SK-N-SH treated with all-trans-retinoic acid at 6 μM for 48 hours (cell line): ENCODE measurements around the gene ZFYVE28.

ENCODE experiments used
- ATAC-seq: fragments of 200-7000 bp; cut with Tn5 transposase; 3 replicates; pipeline ENCODE4 v1.9.1; 2020; ENCODE audit warnings: mild to moderate bottlenecking, moderate library complexity
- BACH2 ChIP-seq: fragments of 250-450 bp; sonication (Bioruptor Pico); IDR thresholded peaks from 2 replicates; pipeline ENCODE4 v1.9.0; 2021; ENCODE audit warnings: mild to moderate bottlenecking, borderline replicate concordance
- CSDC2 ChIP-seq: fragments of 250-450 bp; sonication (Bioruptor Pico); IDR thresholded peaks from 2 replicates; pipeline ENCODE4 v1.5.0; 2020; ENCODE audit warnings: mild to moderate bottlenecking, moderate library complexity
- CSRNP3 ChIP-seq: fragments of 250-450 bp; sonication (Bioruptor Pico); IDR thresholded peaks from 2 replicates; pipeline ENCODE4 v1.5.1; 2021; ENCODE audit warnings: mild to moderate bottlenecking, moderate library complexity
- ESRRG ChIP-seq: fragments of 250-450 bp; sonication (Bioruptor Pico); IDR thresholded peaks from 2 replicates; pipeline ENCODE4 v1.6.1; 2021; ENCODE audit warnings: mild to moderate bottlenecking
- GLIS3 ChIP-seq: fragments of 250-450 bp; sonication (Bioruptor Pico); IDR thresholded peaks from 2 replicates; pipeline ENCODE4 v1.5.0; 2020; ENCODE audit warnings: mild to moderate bottlenecking, moderate library complexity
- ISL1 ChIP-seq: fragments of 250-450 bp; sonication (Bioruptor Pico); IDR thresholded peaks from 2 replicates; pipeline ENCODE4 v2.1.2; 2022; ENCODE audit warnings: mild to moderate bottlenecking, moderate library complexity
- OSR1 ChIP-seq: fragments of 250-450 bp; sonication (Bioruptor Pico); IDR thresholded peaks from 2 replicates; pipeline ENCODE4 v1.8.0; 2022; ENCODE audit warnings: moderate library complexity, mild to moderate bottlenecking, inconsistent platforms
- PATZ1 ChIP-seq: fragments of 250-450 bp; sonication (Bioruptor Pico); IDR thresholded peaks from 2 replicates; pipeline ENCODE4 v1.8.0; 2020; ENCODE audit warnings: mild to moderate bottlenecking, moderate library complexity, borderline replicate concordance
- POU6F1 ChIP-seq: fragments of 250-450 bp; sonication (Bioruptor Pico); IDR thresholded peaks from 2 replicates; pipeline ENCODE4 v1.8.0; 2021; ENCODE audit warnings: low read depth, mild to moderate bottlenecking, moderate library complexity, borderline replicate concordance
- RARB ChIP-seq: fragments of 250-450 bp; sonication (Bioruptor Pico); IDR thresholded peaks from 2 replicates; pipeline ENCODE4 v1.8.0; 2021; ENCODE audit warnings: mild to moderate bottlenecking, moderate library complexity
- SNAI2 ChIP-seq: fragments of 250-450 bp; sonication (Bioruptor Pico); IDR thresholded peaks from 2 replicates; pipeline ENCODE4 v1.5.0; 2020; ENCODE audit warnings: mild to moderate bottlenecking, moderate library complexity
- TCF4 ChIP-seq: fragments of 250-450 bp; sonication (Bioruptor Pico); IDR thresholded peaks from 2 replicates; pipeline ENCODE4 v1.8.0; 2021; ENCODE audit warnings: mild to moderate bottlenecking, moderate library complexity, borderline replicate concordance
- TOX ChIP-seq: fragments of 250-450 bp; sonication (Bioruptor Pico); IDR thresholded peaks from 2 replicates; pipeline ENCODE4 v1.8.0; 2021; ENCODE audit warnings: mild to moderate bottlenecking, moderate library complexity, borderline replicate concordance
- TSHZ2 ChIP-seq: fragments of 250-450 bp; sonication (Bioruptor Pico); IDR thresholded peaks from 2 replicates; pipeline ENCODE4 v1.5.0; 2020; ENCODE audit warnings: mild to moderate bottlenecking, moderate library complexity
- ZC3H10 ChIP-seq: fragments of 250-450 bp; sonication (Bioruptor Pico); IDR thresholded peaks from 2 replicates; pipeline ENCODE4 v1.5.1; 2021; ENCODE audit warnings: mild to moderate bottlenecking, moderate library complexity
- ZFP3 ChIP-seq: fragments of 250-450 bp; sonication (Bioruptor Pico); IDR thresholded peaks from 2 replicates; pipeline ENCODE4 v1.5.0; 2020; ENCODE audit warnings: mild to moderate bottlenecking, moderate library complexity
- ZFP30 ChIP-seq: fragments of 450-650 bp; formaldehyde crosslinking; IDR thresholded peaks from 2 replicates; pipeline ENCODE4 v1.5.0; 2022; ENCODE audit warnings: mild to moderate bottlenecking, moderate library complexity
- ZNF565 ChIP-seq: fragments of 450-650 bp; formaldehyde crosslinking; conservative IDR thresholded peaks from 2 replicates; pipeline ENCODE4 v1.5.0; 2020; ENCODE audit warnings: low read depth, mild to moderate bottlenecking, moderate library complexity
- ZNF70 ChIP-seq: fragments of 450-650 bp; formaldehyde crosslinking; IDR thresholded peaks from 2 replicates; pipeline ENCODE4 v1.5.0; 2020; ENCODE audit warnings: mild to moderate bottlenecking, moderate library complexity
- ZNF8 ChIP-seq: fragments of 450-650 bp; formaldehyde crosslinking; IDR thresholded peaks from 2 replicates; pipeline ENCODE4 v1.5.0; 2020; ENCODE audit warnings: mild to moderate bottlenecking, moderate library complexity

The ZFYVE28 gene

GRCh38 chr4:2267320-2267811 is 151.1 kb downstream of the ZFYVE28 start (continued):
- TF ChIP-seq ZFP30 (CRISPR knock-in tag) = no peak
- TF ChIP-seq CSDC2 (CRISPR knock-in tag) = no peak
- TF ChIP-seq ISL1 = no peak
- TF ChIP-seq, all 23 proteins: peak for 0

- ATAC-seq = no peak
Measured at GRCh38 chr4:2266821-2267220, 151.6 kb downstream of the ZFYVE28 start.

GRCh38 chr4:2266181-2266580 is 152.3 kb downstream of the ZFYVE28 start:
- TF ChIP-seq GLIS3 (CRISPR knock-in tag) (no peak), ZC3H10 (CRISPR knock-in tag) (no peak), ZFP30 (CRISPR knock-in tag) (no peak), TOX (CRISPR knock-in tag) (no peak), BACH2 (CRISPR knock-in tag) (no peak), SNAI2 (CRISPR knock-in tag) (no peak), OSR1 (CRISPR knock-in tag) (no peak), RARB (CRISPR knock-in tag) (no peak), TSHZ2 (CRISPR knock-in tag) (no peak), TCF4 (CRISPR knock-in tag) (no peak), CSRNP3 (CRISPR knock-in tag) (no peak), CSDC2 (CRISPR knock-in tag) (no peak), ZNF70 (CRISPR knock-in tag) (no peak)
- peak; percentile 5; the same call in 1 of the 3 replicates for ATAC-seq

More at GRCh38 chr4:2266821-2267220, 151.6 kb downstream of the ZFYVE28 start:
- TF ChIP-seq TSHZ2 (CRISPR knock-in tag) (no peak), ZNF8 (CRISPR knock-in tag) (no peak), TCF4 (CRISPR knock-in tag) (no peak), POU6F1 (no peak), PATZ1 (CRISPR knock-in tag) (no peak), ESRRG (CRISPR knock-in tag) (no peak), ZC3H10 (CRISPR knock-in tag) (no peak), ZFP3 (CRISPR knock-in tag) (no peak), ZNF565 (CRISPR knock-in tag) (no peak)
